HG03354 (cell line): ENCODE data around the gene EIF1B.

ENCODE experiments used
- ATAC-seq: cut with Tn5 transposase; IDR thresholded peaks from one replicate; pipeline ENCODE4 v1.9.1; 2021; ENCODE audit warnings: mild to moderate bottlenecking; ENCODE audit not compliant: unreplicated experiment, poor library complexity, severe bottlenecking

Gene EIF1B

DNA sequence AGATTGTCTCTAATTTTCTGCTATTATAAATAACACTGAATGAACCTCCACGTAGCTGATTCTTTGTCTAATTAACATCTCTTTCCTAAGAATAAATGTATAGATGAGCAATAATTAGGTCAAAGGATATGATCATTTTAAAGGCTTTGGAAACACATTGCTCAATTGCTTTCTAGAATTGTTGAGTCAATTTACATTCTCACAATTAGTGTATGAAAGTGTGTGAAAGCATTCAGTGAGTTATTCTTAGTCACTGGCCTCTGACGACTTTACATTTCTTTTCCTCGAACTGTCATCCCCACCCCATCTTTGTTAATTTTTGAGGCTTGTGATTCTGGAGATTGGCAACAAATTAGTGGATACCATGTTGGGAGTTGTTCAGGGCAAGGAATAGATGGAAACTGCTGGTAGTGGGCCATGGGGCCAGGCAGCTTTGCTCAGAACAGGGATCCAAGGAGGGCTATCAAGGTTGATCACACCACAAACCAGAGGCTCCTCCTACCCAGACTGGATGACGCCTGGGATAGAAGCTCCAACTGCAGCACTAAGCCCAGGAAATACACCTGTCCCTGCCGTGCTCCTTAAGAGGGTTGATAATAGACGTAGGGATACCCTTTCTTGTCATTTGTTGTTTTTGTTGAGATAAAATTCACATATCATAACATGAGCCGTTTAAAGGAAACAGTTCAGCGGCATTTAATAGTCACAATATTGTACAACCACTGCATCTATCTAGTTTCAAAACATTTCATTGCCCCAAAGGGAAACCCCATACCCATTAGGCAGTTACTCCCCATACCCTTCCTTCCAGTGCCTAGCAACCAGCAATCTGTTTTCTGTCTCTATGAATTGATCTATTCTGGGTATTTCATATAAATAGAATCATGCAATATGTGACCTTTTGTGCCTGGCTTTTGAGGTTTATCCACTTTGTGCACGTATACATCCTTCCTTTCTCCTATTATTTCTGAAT, 27.9 kb downstream of the EIF1B start:
- ATAC-seq, result no peak

DNA sequence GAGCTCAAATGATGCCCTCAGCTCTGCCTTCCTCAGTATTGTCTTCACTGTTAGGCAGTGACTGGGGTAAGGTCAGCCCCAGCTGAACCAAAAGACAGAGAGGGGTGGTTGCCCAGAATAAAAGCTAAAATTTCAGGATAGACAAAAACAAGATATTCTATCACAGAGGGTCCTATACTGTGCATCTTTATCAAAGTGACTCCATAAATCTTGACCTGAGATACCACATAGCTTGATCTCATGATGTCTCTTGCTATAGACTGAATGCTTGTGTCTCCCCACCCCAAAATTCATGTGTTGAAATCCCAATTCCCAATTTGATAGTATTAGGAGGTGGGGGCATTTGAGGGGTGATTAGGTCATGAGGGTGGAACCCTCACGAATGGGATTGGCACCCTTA, 30.4 kb downstream of the EIF1B start:
- no peak for ATAC-seq

DNA sequence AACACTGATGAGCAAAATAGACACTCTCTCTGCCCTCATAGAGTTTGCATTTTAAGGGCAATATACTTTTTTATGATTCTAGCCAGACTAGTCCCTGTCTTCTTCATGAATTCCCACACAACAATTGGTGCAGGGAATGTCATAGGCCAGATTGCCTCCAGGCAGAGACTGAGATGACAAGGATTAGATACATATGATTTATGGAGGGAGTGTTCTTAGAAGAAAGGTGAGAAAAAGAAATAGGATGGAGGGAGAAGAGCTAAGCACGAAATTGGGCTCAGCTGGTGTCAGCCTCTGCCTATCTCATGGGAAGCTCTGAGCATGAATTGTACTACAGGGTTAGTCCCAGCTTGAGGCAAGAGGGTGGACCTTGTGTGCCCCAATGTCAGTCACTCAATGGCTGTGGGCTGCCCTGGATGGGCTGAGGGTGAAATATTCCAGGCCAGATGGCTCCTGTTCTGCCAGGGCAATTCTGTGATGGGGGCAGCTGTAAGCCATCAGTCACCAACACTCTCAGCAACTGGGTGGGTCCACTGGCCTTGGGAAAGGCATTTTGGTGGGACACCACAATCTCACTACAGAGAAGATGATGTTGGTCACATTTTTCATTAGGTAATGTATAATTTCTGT, 31.1 kb downstream of the EIF1B start:
- no peak for ATAC-seq

DNA sequence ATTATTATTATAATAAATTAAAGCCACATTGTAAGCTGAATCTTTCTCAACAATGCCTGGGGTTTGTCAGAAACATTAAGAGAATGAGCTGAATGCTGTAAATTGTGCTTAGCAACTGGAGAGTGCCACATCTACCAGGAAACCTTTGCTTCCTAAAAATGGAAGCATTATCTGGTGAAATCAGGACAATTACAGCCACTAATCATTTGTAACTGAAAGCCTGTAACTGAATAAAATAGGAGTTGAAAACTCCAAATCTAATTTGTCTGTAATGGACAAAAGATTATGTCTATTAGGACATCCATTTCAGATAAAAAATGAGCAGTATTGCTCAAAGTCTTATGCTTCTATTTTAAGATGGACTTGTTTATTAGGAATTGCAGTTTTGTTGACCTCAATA, 32.2 kb downstream of the EIF1B start:
- ATAC-seq, result no peak

DNA sequence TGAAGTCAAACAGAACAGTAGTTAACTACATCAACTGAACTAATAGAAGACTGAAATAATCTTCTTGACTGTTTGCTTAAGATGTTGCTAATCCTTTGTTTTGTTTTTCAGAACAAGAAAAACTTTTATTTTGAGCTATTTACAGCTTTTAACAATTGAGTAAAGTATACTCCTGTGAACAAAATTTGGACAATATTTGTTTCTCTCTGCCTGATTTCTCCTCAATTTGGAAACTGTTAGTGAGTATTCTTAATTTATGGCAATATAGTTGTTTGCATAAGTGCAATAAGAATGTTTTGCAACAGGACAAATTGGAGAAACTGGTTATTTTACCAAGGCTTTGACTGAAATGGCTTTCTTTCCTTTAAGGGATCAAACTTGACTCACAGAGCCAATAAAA, 41.0 kb downstream of the EIF1B start:
- ATAC-seq, result no peak

DNA sequence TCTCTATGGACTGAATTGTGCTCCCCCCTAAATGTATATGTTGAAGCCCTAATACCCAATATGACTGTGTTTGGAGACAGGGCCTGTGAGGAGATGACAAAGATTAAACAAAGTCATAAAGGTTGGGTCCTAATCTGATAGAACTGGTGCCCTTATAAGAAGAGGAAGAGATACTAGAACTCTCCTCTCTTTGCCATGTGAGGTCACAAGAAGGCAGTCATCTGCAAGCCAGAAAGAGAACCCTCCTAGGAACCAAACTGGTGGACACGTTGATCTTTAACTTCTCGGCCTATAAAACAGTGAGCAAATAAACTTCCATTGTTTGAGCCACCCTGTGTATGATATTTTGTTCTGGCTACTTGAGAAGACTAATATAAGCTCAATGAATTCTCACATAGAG, 45.9 kb downstream of the EIF1B start:
- ATAC-seq, result no peak

DNA sequence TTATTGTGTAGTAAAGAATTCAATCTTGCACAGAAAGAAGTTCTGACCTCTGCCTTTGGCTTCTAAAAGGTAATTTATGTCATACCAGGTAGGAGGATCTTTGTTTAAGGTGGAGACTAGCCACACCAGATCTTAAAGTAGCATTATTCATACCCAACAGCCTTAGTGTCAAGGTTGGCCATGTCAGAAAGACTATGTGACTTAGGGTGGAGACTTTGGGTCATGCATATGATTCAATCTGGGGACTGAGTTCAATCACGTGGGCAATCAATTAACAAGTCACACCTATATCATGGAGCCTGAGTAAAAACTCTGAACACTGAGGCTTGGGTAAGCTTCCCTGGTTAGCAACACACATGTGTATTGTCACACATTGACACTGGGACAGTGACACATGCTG, 48.9 kb downstream of the EIF1B start:
- no peak for ATAC-seq
